Activated naive CD4-positive, alpha-beta T cell treated with anti-CD3 and anti-CD28 coated beads, Interleukin-2, amount 50 U/mL, for 24 hours (primary cell): Measurements from ENCODE around the gene IGF1.

ENCODE experiments used
- H3K27ac Mint-ChIP-seq: one replicate; pipeline ENCODE4 v1.8.0; 2021; ENCODE audit warnings: mild to moderate bottlenecking, mixed read lengths
- H3K27me3 Mint-ChIP-seq: one replicate; pipeline ENCODE4 v1.8.0; 2021; ENCODE audit warnings: mixed read lengths
- H3K36me3 Mint-ChIP-seq: one replicate; pipeline ENCODE4 v1.8.0; 2021; ENCODE audit warnings: mixed read lengths
- H3K4me1 Mint-ChIP-seq: one replicate; pipeline ENCODE4 v1.8.0; 2021; ENCODE audit warnings: mixed read lengths
- H3K4me3 Mint-ChIP-seq: one replicate; pipeline ENCODE4 v1.8.0; 2021; ENCODE audit warnings: mild to moderate bottlenecking, mixed read lengths
- H3K9me3 Mint-ChIP-seq: one replicate; pipeline ENCODE4 v1.8.0; 2021; ENCODE audit warnings: mixed read lengths

The IGF1 gene

GRCh38 chr12:102406033-102406584 lies 74.3 kb downstream of the IGF1 start:
- H3K27ac Mint-ChIP-seq: no peak overlapping the region
- H3K4me3 Mint-ChIP-seq: no peak overlapping the region
- peaks cover 3% of the 10 kb centered on the region for H3K27me3 Mint-ChIP-seq
- H3K9me3 Mint-ChIP-seq: no peaks in the 10 kb centered on the region
- H3K4me1 Mint-ChIP-seq: no peaks in the 10 kb centered on the region
- H3K36me3 Mint-ChIP-seq: peaks cover 2% of the 10 kb centered on the region

GRCh38 chr12:102401087-102401486 lies 79.3 kb downstream of the IGF1 start:
- H3K27me3 Mint-ChIP-seq: peaks cover 3% of the 10 kb centered on the region
- H3K9me3 Mint-ChIP-seq: no peaks in the 10 kb centered on the region
- no peaks in the 10 kb centered on the region for H3K4me1 Mint-ChIP-seq
- H3K4me3 Mint-ChIP-seq: no peak overlapping the region
- no peak overlapping the region for H3K27ac Mint-ChIP-seq
- H3K36me3 Mint-ChIP-seq: peaks cover 2% of the 10 kb centered on the region

- Mint-ChIP-seq H3K4me1 (no peaks in the 10 kb centered on the region), H3K27ac (no peak overlapping the region), H3K27me3 (peaks cover 3% of the 10 kb centered on the region), H3K4me3 (no peak overlapping the region), H3K36me3 (peaks cover 2% of the 10 kb centered on the region), H3K9me3 (no peaks in the 10 kb centered on the region)
These were observed 80.7 kb downstream of the IGF1 start for GRCh38 chr12:102399653-102400052.

GRCh38 chr12:102396276-102396675 lies 84.1 kb downstream of the IGF1 start:
- Mint-ChIP-seq H3K27me3 (peaks cover 1% of the 10 kb centered on the region), H3K4me1 (no peaks in the 10 kb centered on the region), H3K9me3 (no peaks in the 10 kb centered on the region), H3K4me3 (no peak overlapping the region), H3K27ac (no peak overlapping the region), H3K36me3 (no peaks in the 10 kb centered on the region)

GRCh38 chr12:102394200-102394599 lies 86.2 kb downstream of the IGF1 start:
- H3K4me1 Mint-ChIP-seq: no peaks in the 10 kb centered on the region
- no peaks in the 10 kb centered on the region for H3K9me3 Mint-ChIP-seq
- peaks cover 1% of the 10 kb centered on the region for H3K27me3 Mint-ChIP-seq
- no peak overlapping the region for H3K27ac Mint-ChIP-seq
- no peaks in the 10 kb centered on the region for H3K36me3 Mint-ChIP-seq
- H3K4me3 Mint-ChIP-seq: no peak overlapping the region

- no peaks in the 10 kb centered on the region for H3K36me3 Mint-ChIP-seq
- no peak overlapping the region for H3K27ac Mint-ChIP-seq
- H3K27me3 Mint-ChIP-seq: peaks cover 7% of the 10 kb centered on the region
- H3K4me3 Mint-ChIP-seq: no peak overlapping the region
- H3K4me1 Mint-ChIP-seq: no peaks in the 10 kb centered on the region
- H3K9me3 Mint-ChIP-seq: no peaks in the 10 kb centered on the region
These were observed 90.3 kb downstream of the IGF1 start for GRCh38 chr12:102390068-102390467.

GRCh38 chr12:102388469-102388868 lies 91.9 kb downstream of the IGF1 start:
- H3K36me3 Mint-ChIP-seq: no peaks in the 10 kb centered on the region
- H3K9me3 Mint-ChIP-seq: peaks cover 10% of the 10 kb centered on the region
- peaks cover 7% of the 10 kb centered on the region for H3K27me3 Mint-ChIP-seq
- no peaks in the 10 kb centered on the region for H3K4me1 Mint-ChIP-seq
- H3K4me3 Mint-ChIP-seq: no peak overlapping the region
- no peak overlapping the region for H3K27ac Mint-ChIP-seq

- H3K36me3 Mint-ChIP-seq: no peaks in the 10 kb centered on the region
- H3K27me3 Mint-ChIP-seq: peaks cover 6% of the 10 kb centered on the region
- H3K27ac Mint-ChIP-seq: no peak overlapping the region
- peaks cover 10% of the 10 kb centered on the region for H3K9me3 Mint-ChIP-seq
- no peaks in the 10 kb centered on the region for H3K4me1 Mint-ChIP-seq
- H3K4me3 Mint-ChIP-seq: no peak overlapping the region
These were observed 95.0 kb downstream of the IGF1 start for GRCh38 chr12:102385343-102385742.

GRCh38 chr12:102379346-102380162 lies 100.8 kb downstream of the IGF1 start:
- H3K27me3 Mint-ChIP-seq: no peaks in the 10 kb centered on the region
- no peak overlapping the region for H3K4me3 Mint-ChIP-seq
- no peaks in the 10 kb centered on the region for H3K4me1 Mint-ChIP-seq
- H3K9me3 Mint-ChIP-seq: peaks cover 7% of the 10 kb centered on the region
- no peaks in the 10 kb centered on the region for H3K36me3 Mint-ChIP-seq
- no peak overlapping the region for H3K27ac Mint-ChIP-seq

- H3K4me3 Mint-ChIP-seq: no peak overlapping the region
- H3K36me3 Mint-ChIP-seq: no peaks in the 10 kb centered on the region
- no peaks in the 10 kb centered on the region for H3K4me1 Mint-ChIP-seq
- H3K27me3 Mint-ChIP-seq: no peaks in the 10 kb centered on the region
- H3K9me3 Mint-ChIP-seq: no peaks in the 10 kb centered on the region
- H3K27ac Mint-ChIP-seq: no peak overlapping the region
These were observed 103.6 kb downstream of the IGF1 start for GRCh38 chr12:102376781-102377180.

- H3K9me3 Mint-ChIP-seq: no peaks in the 10 kb centered on the region
- no peak overlapping the region for H3K27ac Mint-ChIP-seq
- H3K36me3 Mint-ChIP-seq: no peaks in the 10 kb centered on the region
- H3K4me3 Mint-ChIP-seq: no peak overlapping the region
- no peaks in the 10 kb centered on the region for H3K27me3 Mint-ChIP-seq
- H3K4me1 Mint-ChIP-seq: no peaks in the 10 kb centered on the region
These were observed 104.1 kb downstream of the IGF1 start for GRCh38 chr12:102376181-102376747.

- no peaks in the 10 kb centered on the region for H3K36me3 Mint-ChIP-seq
- H3K27ac Mint-ChIP-seq: no peak overlapping the region
- H3K27me3 Mint-ChIP-seq: no peaks in the 10 kb centered on the region
- H3K4me3 Mint-ChIP-seq: no peak overlapping the region
- no peaks in the 10 kb centered on the region for H3K4me1 Mint-ChIP-seq
- H3K9me3 Mint-ChIP-seq: no peaks in the 10 kb centered on the region
These were observed 106.2 kb downstream of the IGF1 start for GRCh38 chr12:102374190-102374589.

GRCh38 chr12:102372087-102372486 lies 108.3 kb downstream of the IGF1 start:
- Mint-ChIP-seq H3K36me3 (no peaks in the 10 kb centered on the region), H3K9me3 (no peaks in the 10 kb centered on the region), H3K4me1 (no peaks in the 10 kb centered on the region), H3K27me3 (no peaks in the 10 kb centered on the region), H3K27ac (no peak overlapping the region), H3K4me3 (no peak overlapping the region)

GRCh38 chr12:102371165-102371564 lies 109.2 kb downstream of the IGF1 start:
- Mint-ChIP-seq H3K4me3 (no peak overlapping the region), H3K36me3 (no peaks in the 10 kb centered on the region), H3K27ac (no peak overlapping the region), H3K27me3 (no peaks in the 10 kb centered on the region), H3K4me1 (no peaks in the 10 kb centered on the region), H3K9me3 (no peaks in the 10 kb centered on the region)

GRCh38 chr12:102369876-102370275 lies 110.5 kb downstream of the IGF1 start:
- H3K4me1 Mint-ChIP-seq: no peaks in the 10 kb centered on the region
- H3K4me3 Mint-ChIP-seq: no peak overlapping the region
- H3K27ac Mint-ChIP-seq: no peak overlapping the region
- no peaks in the 10 kb centered on the region for H3K9me3 Mint-ChIP-seq
- H3K36me3 Mint-ChIP-seq: no peaks in the 10 kb centered on the region
- no peaks in the 10 kb centered on the region for H3K27me3 Mint-ChIP-seq

- H3K9me3 Mint-ChIP-seq: no peaks in the 10 kb centered on the region
- H3K4me1 Mint-ChIP-seq: no peaks in the 10 kb centered on the region
These were observed 115.0 kb downstream of the IGF1 start for GRCh38 chr12:102365365-102365764.

More at GRCh38 chr12:102365365-102365764, 115.0 kb downstream of the IGF1 start:
- Mint-ChIP-seq H3K4me3 (no peak overlapping the region), H3K36me3 (no peaks in the 10 kb centered on the region), H3K27me3 (peaks cover 1% of the 10 kb centered on the region), H3K27ac (no peak overlapping the region)
